ENCODE results near the gene RMRP. TPM values are rescaled to one million over a fixed set of nuclear protein-coding genes. Genes with fewer than 3 reads are reported as not detected.
"Not testable (repeated sequence)": the region's sequence is repeated elsewhere in the genome, so short reads cannot be mapped to it uniquely, and the experiment has no call there.

Gene RMRP
- total RNA-seq, 4 donors from 2014 or later: 115 to 715 (median 367) TPM

DNA sequence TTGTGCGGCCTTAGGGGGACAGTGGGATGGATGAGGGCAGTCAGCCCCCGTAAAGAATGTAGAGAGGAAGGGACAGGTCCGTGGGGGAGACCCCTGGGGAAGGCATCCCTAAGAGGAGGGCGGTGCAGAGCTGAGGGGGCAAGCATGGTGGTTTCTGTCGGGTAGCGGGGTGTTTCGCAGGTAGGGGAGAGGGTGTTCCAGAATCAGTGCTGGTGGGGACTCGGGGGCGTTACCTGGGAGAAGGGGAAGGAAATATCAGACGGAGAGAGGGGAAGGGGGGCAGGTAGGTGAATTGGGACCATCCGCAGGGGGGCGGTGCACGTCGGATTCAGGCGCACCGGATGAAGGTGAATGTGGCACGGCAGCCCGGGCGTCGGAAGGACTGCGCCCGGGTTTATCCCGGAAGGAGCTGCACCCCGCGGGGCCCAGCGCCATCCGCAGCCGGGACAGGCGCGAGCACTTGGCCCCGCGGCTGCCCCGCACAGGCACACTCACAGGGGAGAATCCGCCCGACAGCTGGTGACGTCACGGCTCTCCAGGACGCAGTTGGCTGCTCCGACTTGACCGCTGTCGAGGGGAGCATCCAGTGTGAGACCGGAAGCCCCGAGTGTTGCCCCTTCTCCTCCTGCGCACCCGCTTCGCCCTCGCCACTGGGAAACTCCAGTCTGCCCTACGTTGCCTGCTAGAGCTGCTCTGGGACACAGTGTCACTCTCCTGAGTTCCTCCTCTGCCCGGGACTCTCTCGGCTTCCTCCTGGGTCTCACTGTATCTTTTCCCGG lies 40.9 kb downstream of the RMRP start:
- peak; percentile 18 to 50 for ATAC-seq
- Histone ChIP-seq H3K9me3 (no peaks in the 10 kb centered on the region), H3K4me1 (peaks cover 0 to 4% of the 10 kb centered on the region in 2 donors), H3K27ac (no peak overlapping the region), H3K36me3 (no peaks in the 10 kb centered on the region), H3K4me3 (peak overlapping the region; percentile 34 to 46 (median 46)), H3K27me3 (peaks cover 6 to 17% (median 10%) of the 10 kb centered on the region in 3 donors)
- intact Hi-C loops (cut with DNase I; ENCODE audit: low total_unique reads) (no loop called here), in situ Hi-C loops (cut with MboI; ENCODE audit: low sequenced_read_pairs in 4 of 4) (no loop called here)
- TF ChIP-seq POLR2A (IDR thresholded peaks at IDR 0.05): no peak
- TF ChIP-seq, protein P1, sequence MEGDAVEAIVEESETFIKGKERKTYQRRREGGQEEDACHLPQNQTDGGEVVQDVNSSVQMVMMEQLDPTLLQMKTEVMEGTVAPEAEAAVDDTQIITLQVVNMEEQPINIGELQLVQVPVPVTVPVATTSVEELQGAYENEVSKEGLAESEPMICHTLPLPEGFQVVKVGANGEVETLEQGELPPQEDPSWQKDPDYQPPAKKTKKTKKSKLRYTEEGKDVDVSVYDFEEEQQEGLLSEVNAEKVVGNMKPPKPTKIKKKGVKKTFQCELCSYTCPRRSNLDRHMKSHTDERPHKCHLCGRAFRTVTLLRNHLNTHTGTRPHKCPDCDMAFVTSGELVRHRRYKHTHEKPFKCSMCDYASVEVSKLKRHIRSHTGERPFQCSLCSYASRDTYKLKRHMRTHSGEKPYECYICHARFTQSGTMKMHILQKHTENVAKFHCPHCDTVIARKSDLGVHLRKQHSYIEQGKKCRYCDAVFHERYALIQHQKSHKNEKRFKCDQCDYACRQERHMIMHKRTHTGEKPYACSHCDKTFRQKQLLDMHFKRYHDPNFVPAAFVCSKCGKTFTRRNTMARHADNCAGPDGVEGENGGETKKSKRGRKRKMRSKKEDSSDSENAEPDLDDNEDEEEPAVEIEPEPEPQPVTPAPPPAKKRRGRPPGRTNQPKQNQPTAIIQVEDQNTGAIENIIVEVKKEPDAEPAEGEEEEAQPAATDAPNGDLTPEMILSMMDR (IDR thresholded peaks at IDR 0.05 in 4 of 5, conservative IDR thresholded peaks at IDR 0.05 in 1 of 5): peak in 2 of 5 experiments; percentile 8 to 9
- peak in 1 of 2 donors; percentile 44 for DNase-seq

DNA sequence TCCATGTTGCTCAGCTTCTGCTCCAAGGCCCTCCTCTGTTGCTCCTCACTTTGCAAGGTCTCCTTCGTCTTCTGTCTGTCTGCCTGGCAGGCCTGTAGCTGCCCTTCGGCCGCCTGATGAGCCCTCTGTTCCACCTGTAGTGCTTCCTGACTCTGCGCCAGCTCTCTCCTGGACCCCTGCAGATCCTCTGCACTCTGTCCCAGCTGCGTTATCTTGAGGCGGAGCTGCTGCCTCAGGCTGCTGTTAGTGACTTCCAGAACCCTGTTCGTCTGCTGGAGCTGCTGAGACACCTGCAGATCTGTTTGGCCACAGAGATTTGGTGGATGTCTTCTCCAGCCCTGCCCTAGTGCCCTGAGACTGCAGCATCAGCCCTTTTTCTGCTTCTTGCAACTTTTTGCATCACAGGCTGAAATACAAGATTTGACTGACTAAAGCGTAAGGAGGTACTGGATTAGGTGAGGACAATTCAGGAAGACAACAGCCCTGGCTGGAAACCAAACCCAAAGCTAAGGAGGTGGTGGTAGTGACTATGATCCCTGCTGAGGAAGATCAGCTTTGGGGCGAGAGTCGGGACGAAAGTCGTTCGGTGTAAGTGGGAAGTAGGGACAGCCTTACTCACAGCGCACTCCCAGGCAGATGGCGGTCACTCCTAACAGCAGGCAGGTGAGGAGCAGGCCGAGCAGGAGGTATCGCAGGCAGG lies 41.7 kb downstream of the RMRP start:
- DNase-seq: no peak
- intact Hi-C loops (cut with DNase I; ENCODE audit: low total_unique reads) (no loop called here), in situ Hi-C loops (cut with MboI; ENCODE audit: low sequenced_read_pairs in 4 of 4) (no loop called here)
- ATAC-seq: no peak
- H3K27ac ChIP-seq: no peak overlapping the region
- H3K9me3 ChIP-seq: no peaks in the 10 kb centered on the region
- H3K27me3 ChIP-seq: peaks cover 6 to 17% (median 10%) of the 10 kb centered on the region in 3 donors
- H3K4me1 ChIP-seq: peaks cover 0 to 4% of the 10 kb centered on the region in 2 donors
- no peak for TF ChIP-seq POLR2A (IDR thresholded peaks at IDR 0.05)
- TF ChIP-seq, protein P1 (IDR thresholded peaks at IDR 0.05 in 4 of 5, conservative IDR thresholded peaks at IDR 0.05 in 1 of 5): no peak
- H3K36me3 ChIP-seq: no peaks in the 10 kb centered on the region
- no peak overlapping the region for H3K4me3 ChIP-seq

DNA sequence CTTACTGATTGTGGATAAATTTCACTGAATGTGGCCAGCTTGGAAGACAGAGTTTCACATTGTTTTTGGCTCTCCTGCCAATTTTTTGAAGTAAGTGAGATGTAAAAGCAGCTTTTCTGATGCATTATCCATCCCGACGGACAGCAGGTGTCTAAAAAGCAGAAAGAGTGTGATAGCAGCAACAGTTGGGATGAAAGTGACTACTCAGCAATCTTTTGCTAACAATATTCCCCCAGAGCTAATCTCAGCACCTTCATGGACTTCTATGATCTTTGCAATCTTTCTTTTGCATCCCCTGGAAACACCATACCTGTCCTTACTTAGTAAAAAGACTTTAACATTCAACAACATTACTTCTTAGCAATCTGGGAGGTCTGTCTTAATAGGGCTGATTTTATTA lies 45.0 kb downstream of the RMRP start:
- Histone ChIP-seq H3K36me3 (peaks cover 0 to 2% of the 10 kb centered on the region in 2 donors), H3K4me1 (peaks cover 10 to 15% of the 10 kb centered on the region in 2 donors), H3K9me3 (no peaks in the 10 kb centered on the region), H3K27me3 (peaks cover 6 to 15% (median 10%) of the 10 kb centered on the region in 3 donors), H3K4me3 (no peak overlapping the region), H3K27ac (no peak overlapping the region)
- TF ChIP-seq, protein P1 (IDR thresholded peaks at IDR 0.05 in 4 of 5, conservative IDR thresholded peaks at IDR 0.05 in 1 of 5): no peak
- TF ChIP-seq POLR2A (IDR thresholded peaks at IDR 0.05): no peak
- intact Hi-C loops (cut with DNase I; ENCODE audit: low total_unique reads) (no loop called here), in situ Hi-C loops (cut with MboI; ENCODE audit: low sequenced_read_pairs in 4 of 4) (no loop called here)
- DNase-seq (no peak), ATAC-seq (no peak)

DNA sequence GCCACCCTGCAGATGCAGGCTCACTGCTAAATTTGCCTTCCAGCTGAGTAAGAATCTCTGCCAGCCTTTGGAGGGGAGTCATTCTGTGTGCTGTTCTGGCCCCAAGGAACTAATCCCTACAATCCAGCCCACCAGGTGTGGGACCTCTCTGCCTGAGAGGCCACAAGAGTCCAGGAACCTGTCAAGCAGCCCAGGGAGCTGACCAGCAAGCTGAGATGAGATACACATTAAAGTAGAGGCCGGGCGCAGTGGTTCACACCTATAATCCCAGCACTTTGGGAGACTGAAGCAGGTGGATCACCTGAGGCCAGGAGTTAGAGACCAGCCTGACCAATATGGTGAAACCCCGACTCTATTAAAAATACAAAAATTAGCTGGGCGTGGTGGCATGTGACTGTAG lies 45.8 kb downstream of the RMRP start:
- H3K27me3 ChIP-seq; intact Hi-C loops (cut with DNase I; ENCODE audit: low total_unique reads); H3K4me3 ChIP-seq; H3K27ac ChIP-seq; H3K36me3 ChIP-seq; in situ Hi-C loops (cut with MboI; ENCODE audit: low sequenced_read_pairs in 4 of 4); H3K9me3 ChIP-seq; ATAC-seq; DNase-seq: not testable (repeated sequence)
- H3K4me1 ChIP-seq: peaks cover 11 to 12% of the 10 kb centered on the region in 2 donors

DNA sequence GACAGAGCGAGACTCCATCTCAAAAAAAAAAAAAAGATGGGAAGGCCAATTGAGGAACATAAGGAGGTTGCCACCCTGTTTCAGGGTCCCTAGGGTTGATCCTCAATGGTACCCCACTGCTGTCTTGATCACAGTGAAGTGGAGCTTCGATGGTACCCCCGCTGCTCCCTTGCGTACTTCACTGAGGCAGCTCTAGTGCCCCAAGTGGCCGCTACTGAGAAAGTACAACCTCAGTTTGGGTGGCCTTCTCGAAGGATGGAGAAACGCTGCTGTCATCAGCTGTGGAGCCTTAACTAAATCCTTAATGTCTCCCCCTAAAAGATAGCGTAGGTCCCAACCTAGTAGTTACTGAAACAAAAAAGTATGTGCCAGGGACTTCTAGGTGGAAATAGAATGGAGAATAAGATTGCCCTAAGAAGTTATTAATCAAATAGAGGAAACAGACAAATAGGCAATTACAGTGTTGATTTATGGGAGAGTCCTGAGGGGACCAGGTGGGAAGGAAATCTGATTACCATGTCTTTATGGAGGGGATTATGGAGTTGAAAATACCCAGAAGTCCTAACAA lies 46.5 kb downstream of the RMRP start:
- peaks cover 17 to 19% of the 10 kb centered on the region in 2 donors for H3K4me1 ChIP-seq
- TF ChIP-seq, protein P1 (IDR thresholded peaks at IDR 0.05 in 4 of 5, conservative IDR thresholded peaks at IDR 0.05 in 1 of 5): peak in 4 of 5 experiments; percentile 31 to 67 (median 41)
- TF ChIP-seq POLR2A (IDR thresholded peaks at IDR 0.05): no peak
- no peak for DNase-seq
- in situ Hi-C loops (cut with MboI; ENCODE audit: low sequenced_read_pairs in 4 of 4) (no loop called here), intact Hi-C loops (cut with DNase I; ENCODE audit: low total_unique reads) (no loop called here)
- no peaks in the 10 kb centered on the region for H3K9me3 ChIP-seq
- peak; percentile 27 to 30 for ATAC-seq
- H3K4me3 ChIP-seq: no peak overlapping the region
- peaks cover 0 to 9% of the 10 kb centered on the region in 2 donors for H3K36me3 ChIP-seq
- H3K27me3 ChIP-seq: no peaks in the 10 kb centered on the region
- no peak overlapping the region for H3K27ac ChIP-seq
